ENCODE data around the gene TMEM179. TPM values are rescaled to one million over a fixed set of nuclear protein-coding genes. Genes with fewer than 3 reads are reported as not detected.

The TMEM179 gene
- polyA plus RNA-seq, 3 donors, result 0.80 to 1.2 (median 0.80) TPM

- no peak for DNase-seq (ENCODE audit: low read depth in 3 of 3, low spot score in 2 of 3)
These were observed 30.6 kb downstream of the TMEM179 start for GRCh38 chr14:104573930-104574329.

GRCh38 chr14:104572668-104573067, 31.9 kb downstream of the TMEM179 start:
- DNase-seq (ENCODE audit: low read depth in 3 of 3, low spot score in 2 of 3), result no peak

GRCh38 chr14:104572024-104572626, 32.4 kb downstream of the TMEM179 start:
- no peak for DNase-seq (ENCODE audit: low read depth in 3 of 3, low spot score in 2 of 3)

GRCh38 chr14:104571246-104571645, 33.3 kb downstream of the TMEM179 start:
- DNase-seq (ENCODE audit: low read depth in 3 of 3, low spot score in 2 of 3), result no peak

GRCh38 chr14:104569435-104569834, 35.1 kb downstream of the TMEM179 start:
- no peak for DNase-seq (ENCODE audit: low read depth in 3 of 3, low spot score in 2 of 3)

- DNase-seq (ENCODE audit: low read depth in 3 of 3, low spot score in 2 of 3), result no peak
These were observed 36.0 kb downstream of the TMEM179 start for GRCh38 chr14:104568620-104569019.

GRCh38 chr14:104567957-104568225, 36.7 kb downstream of the TMEM179 start:
- no peak for DNase-seq (ENCODE audit: low read depth in 3 of 3, low spot score in 2 of 3)

GRCh38 chr14:104567141-104567956, 37.2 kb downstream of the TMEM179 start:
- DNase-seq (ENCODE audit: low read depth in 3 of 3, low spot score in 2 of 3), result no peak

GRCh38 chr14:104564744-104565679, 39.6 kb downstream of the TMEM179 start:
- no peak for DNase-seq (ENCODE audit: low read depth in 3 of 3, low spot score in 2 of 3)

- peak in 1 of 3 donors; percentile 32 for DNase-seq (ENCODE audit: low read depth in 3 of 3, low spot score in 2 of 3)
These were observed 40.6 kb downstream of the TMEM179 start for GRCh38 chr14:104563742-104564615.

- DNase-seq (ENCODE audit: low read depth in 3 of 3, low spot score in 2 of 3), result no peak
These were observed 41.3 kb downstream of the TMEM179 start for GRCh38 chr14:104563191-104563741.

GRCh38 chr14:104562606-104563005, 42.0 kb downstream of the TMEM179 start:
- no peak for DNase-seq (ENCODE audit: low read depth in 3 of 3, low spot score in 2 of 3)

- no peak for DNase-seq (ENCODE audit: low read depth in 3 of 3, low spot score in 2 of 3)
These were observed 42.7 kb downstream of the TMEM179 start for GRCh38 chr14:104561632-104562495.

- no peak for DNase-seq (ENCODE audit: low read depth in 3 of 3, low spot score in 2 of 3)
These were observed 43.4 kb downstream of the TMEM179 start for GRCh38 chr14:104561124-104561557.

- DNase-seq (ENCODE audit: low read depth in 3 of 3, low spot score in 2 of 3), result no peak
These were observed 44.0 kb downstream of the TMEM179 start for GRCh38 chr14:104560586-104560945.

- DNase-seq (ENCODE audit: low read depth in 3 of 3, low spot score in 2 of 3), result no peak
These were observed 44.6 kb downstream of the TMEM179 start for GRCh38 chr14:104559804-104560585.

GRCh38 chr14:104559028-104559803, 45.4 kb downstream of the TMEM179 start:
- DNase-seq (ENCODE audit: low read depth in 3 of 3, low spot score in 2 of 3), result no peak
